ENCODE data around the gene PRDM10. TPM values are rescaled to one million over a fixed set of nuclear protein-coding genes. Genes with fewer than 3 reads are reported as not detected.

The PRDM10 gene
- total RNA-seq, 3 donors from 2014 or later: 12.1 to 17.9 (median 14.0) TPM

- H3K9me3 ChIP-seq: no peaks in the 10 kb centered on the region
- DNase-seq (no peak), ATAC-seq (no peak)
- peaks cover 6% of the 10 kb centered on the region for H3K36me3 ChIP-seq (ENCODE audit: low read depth)
- H3K4me3 ChIP-seq: no peak overlapping the region
- peaks cover 8% of the 10 kb centered on the region for H3K4me1 ChIP-seq (ENCODE audit: low read depth)
- TF ChIP-seq CTCF (IDR thresholded peaks at IDR 0.05): no peak
- intact Hi-C loops (cut with DNase I, micrococcal nuclease): no loop called here
Observed at GRCh38 chr11:130006929-130007328, 4.3 kb upstream of the PRDM10 start.

DNA sequence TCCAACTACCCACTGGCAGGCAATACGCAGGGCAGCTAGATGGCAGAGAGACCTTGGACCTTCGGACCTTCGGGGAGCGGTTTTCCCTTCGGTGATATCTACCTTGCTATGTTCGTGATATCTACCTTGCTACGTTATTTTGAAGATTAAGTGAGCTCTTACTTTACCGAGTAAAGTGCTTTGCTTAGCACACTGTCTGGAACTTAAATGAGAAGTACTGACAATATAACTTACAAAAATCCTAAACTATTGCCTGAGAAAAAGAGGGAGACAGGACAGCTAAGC, 1.0 kb upstream of the PRDM10 start:
- H3K4me3 ChIP-seq: peak overlapping the region; percentile 73
- H3K36me3 ChIP-seq (ENCODE audit: low read depth): peaks cover 6% of the 10 kb centered on the region
- DNase-seq (peak; percentile 79 to 84 (median 80)), ATAC-seq (peak; percentile 52)
- intact Hi-C loops (cut with DNase I, micrococcal nuclease): no loop called here
- peaks cover 28% of the 10 kb centered on the region for H3K4me1 ChIP-seq (ENCODE audit: low read depth)
- no peaks in the 10 kb centered on the region for H3K9me3 ChIP-seq
- no peak for TF ChIP-seq CTCF (IDR thresholded peaks at IDR 0.05)

GRCh38 chr11:130002846-130003716, 446 bp upstream of the PRDM10 start:
- intact Hi-C loops (cut with DNase I, micrococcal nuclease): no loop called here
- DNase-seq (peak; percentile 95 to 96 (median 95)), ATAC-seq (peak; percentile 84)
- Histone ChIP-seq H3K36me3 (ENCODE audit: low read depth) (peaks cover 6% of the 10 kb centered on the region), H3K4me1 (ENCODE audit: low read depth) (peaks cover 34% of the 10 kb centered on the region), H3K4me3 (peak overlapping the region; percentile 73), H3K9me3 (no peaks in the 10 kb centered on the region)
- TF ChIP-seq CTCF (IDR thresholded peaks at IDR 0.05): no peak

GRCh38 chr11:130001461-130002351, 929 bp downstream of the PRDM10 start:
- intact Hi-C loops (cut with DNase I, micrococcal nuclease): no loop called here
- Histone ChIP-seq H3K9me3 (no peaks in the 10 kb centered on the region), H3K4me3 (peak overlapping the region; percentile 73), H3K4me1 (ENCODE audit: low read depth) (peaks cover 39% of the 10 kb centered on the region), H3K36me3 (ENCODE audit: low read depth) (peaks cover 6% of the 10 kb centered on the region)
- DNase-seq (peak in 1 of 3 donors; percentile 58), ATAC-seq (peak; percentile 34)
- no peak for TF ChIP-seq CTCF (IDR thresholded peaks at IDR 0.05)

DNA sequence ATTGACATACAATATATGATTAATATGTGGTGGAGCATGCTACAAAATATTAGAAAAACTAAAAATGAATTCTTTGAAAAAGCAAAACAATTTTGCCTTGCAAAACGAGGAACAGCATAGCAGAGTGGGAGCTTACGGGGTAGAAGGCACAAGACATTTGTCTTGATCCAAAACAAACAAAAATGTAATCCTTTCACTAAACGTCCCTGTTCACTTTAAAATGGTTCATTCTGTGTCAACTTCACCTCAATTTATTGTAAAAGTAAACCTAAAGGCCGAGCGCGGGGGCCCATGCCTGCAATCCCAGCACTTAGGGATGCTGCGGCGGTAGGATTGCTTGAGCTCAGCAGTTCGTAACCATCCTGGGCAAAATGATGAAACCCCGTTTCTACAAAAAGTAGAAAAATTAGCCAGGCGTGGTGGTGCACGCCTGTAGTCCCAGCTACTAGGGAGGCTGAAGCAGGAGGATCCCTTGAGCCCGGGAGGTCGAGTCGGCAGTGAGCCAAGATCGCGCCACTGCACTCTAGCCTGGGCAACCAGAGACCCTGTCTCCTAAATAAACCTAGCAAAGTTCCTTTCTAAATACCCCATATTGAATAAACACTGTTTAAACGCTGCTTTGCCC, 2.0 kb downstream of the PRDM10 start:
- peak in 2 of 3 donors; percentile 30 to 46 for DNase-seq
- no peak for ATAC-seq
- H3K4me3 ChIP-seq: no peak overlapping the region
- H3K4me1 ChIP-seq (ENCODE audit: low read depth): peaks cover 49% of the 10 kb centered on the region
- TF ChIP-seq CTCF (IDR thresholded peaks at IDR 0.05): no peak
- intact Hi-C loops (cut with DNase I, micrococcal nuclease): no loop called here
- peaks cover 6% of the 10 kb centered on the region for H3K36me3 ChIP-seq (ENCODE audit: low read depth)
- no peaks in the 10 kb centered on the region for H3K9me3 ChIP-seq

Data from mucosa of descending colon (tissue), 3 donors.